ENCODE data around the gene LYPD4. TPM values are rescaled to one million over a fixed set of nuclear protein-coding genes. Genes with fewer than 3 reads are reported as not detected.

The LYPD4 gene
- total RNA-seq, 1 donor from 2014 or later: not detected

DNA sequence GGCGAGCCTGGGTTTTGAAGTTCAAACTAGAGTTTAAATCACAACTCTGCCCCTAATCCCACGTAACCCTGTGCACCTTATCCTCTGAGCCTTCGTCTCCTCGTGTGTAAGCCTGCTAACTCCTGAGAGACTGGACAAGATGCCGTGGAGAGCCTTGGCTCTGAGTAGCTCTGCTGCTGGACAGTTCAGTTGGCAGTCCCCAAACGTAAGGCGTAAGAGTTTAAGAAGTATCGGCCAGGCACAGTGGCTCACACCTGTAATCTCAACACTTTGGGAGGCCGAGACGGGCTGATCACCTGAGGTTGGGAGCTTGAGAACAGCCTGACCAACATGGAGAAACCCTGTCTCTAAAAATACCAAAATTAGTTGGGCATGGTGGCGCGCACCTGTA, 27.9 kb upstream of the LYPD4 start:
- peaks cover 13% of the 10 kb centered on the region for H3K79me2 ChIP-seq (ENCODE audit: low read depth)
- H3K36me3 ChIP-seq: no peaks in the 10 kb centered on the region
- no peak overlapping the region for H3K4me2 ChIP-seq
- Mint-ChIP-seq H3K36me3 (peaks cover 9% of the 10 kb centered on the region), H3K4me1 (no peaks in the 10 kb centered on the region), H3K4me3 (no peak overlapping the region), H3K27ac (no peak overlapping the region), H3K27me3 (ENCODE audit: insufficient read depth, low read depth) (peaks cover 3% of the 10 kb centered on the region), H3K9me3 (no peaks in the 10 kb centered on the region)
- H3K4me3 ChIP-seq: no peak overlapping the region
- H2AFZ ChIP-seq (replicated peaks): no peak overlapping the region
- no peaks in the 10 kb centered on the region for H3K4me1 ChIP-seq
- peaks cover 60% of the 10 kb centered on the region for H4K20me1 ChIP-seq (ENCODE audit: low read depth)
- no peak overlapping the region for H3K9ac ChIP-seq
- no peak for TF ChIP-seq EZH2phosphoT487 (IDR thresholded peaks at IDR 0.05)
- TF ChIP-seq EZH2 (IDR thresholded peaks at IDR 0.05): no peak
- TF ChIP-seq, protein P1, sequence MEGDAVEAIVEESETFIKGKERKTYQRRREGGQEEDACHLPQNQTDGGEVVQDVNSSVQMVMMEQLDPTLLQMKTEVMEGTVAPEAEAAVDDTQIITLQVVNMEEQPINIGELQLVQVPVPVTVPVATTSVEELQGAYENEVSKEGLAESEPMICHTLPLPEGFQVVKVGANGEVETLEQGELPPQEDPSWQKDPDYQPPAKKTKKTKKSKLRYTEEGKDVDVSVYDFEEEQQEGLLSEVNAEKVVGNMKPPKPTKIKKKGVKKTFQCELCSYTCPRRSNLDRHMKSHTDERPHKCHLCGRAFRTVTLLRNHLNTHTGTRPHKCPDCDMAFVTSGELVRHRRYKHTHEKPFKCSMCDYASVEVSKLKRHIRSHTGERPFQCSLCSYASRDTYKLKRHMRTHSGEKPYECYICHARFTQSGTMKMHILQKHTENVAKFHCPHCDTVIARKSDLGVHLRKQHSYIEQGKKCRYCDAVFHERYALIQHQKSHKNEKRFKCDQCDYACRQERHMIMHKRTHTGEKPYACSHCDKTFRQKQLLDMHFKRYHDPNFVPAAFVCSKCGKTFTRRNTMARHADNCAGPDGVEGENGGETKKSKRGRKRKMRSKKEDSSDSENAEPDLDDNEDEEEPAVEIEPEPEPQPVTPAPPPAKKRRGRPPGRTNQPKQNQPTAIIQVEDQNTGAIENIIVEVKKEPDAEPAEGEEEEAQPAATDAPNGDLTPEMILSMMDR (IDR thresholded peaks at IDR 0.05): no peak
- peaks cover 4% of the 10 kb centered on the region for H3K27me3 ChIP-seq
- no peaks in the 10 kb centered on the region for H3K9me3 ChIP-seq (ENCODE audit: low read depth)
- no peak for DNase-seq (ENCODE audit: low spot score)
- H3K27ac ChIP-seq: no peak overlapping the region
- peaks cover 57% of the 10 kb centered on the region for H3F3A ChIP-seq (ENCODE audit: low read depth)

DNA sequence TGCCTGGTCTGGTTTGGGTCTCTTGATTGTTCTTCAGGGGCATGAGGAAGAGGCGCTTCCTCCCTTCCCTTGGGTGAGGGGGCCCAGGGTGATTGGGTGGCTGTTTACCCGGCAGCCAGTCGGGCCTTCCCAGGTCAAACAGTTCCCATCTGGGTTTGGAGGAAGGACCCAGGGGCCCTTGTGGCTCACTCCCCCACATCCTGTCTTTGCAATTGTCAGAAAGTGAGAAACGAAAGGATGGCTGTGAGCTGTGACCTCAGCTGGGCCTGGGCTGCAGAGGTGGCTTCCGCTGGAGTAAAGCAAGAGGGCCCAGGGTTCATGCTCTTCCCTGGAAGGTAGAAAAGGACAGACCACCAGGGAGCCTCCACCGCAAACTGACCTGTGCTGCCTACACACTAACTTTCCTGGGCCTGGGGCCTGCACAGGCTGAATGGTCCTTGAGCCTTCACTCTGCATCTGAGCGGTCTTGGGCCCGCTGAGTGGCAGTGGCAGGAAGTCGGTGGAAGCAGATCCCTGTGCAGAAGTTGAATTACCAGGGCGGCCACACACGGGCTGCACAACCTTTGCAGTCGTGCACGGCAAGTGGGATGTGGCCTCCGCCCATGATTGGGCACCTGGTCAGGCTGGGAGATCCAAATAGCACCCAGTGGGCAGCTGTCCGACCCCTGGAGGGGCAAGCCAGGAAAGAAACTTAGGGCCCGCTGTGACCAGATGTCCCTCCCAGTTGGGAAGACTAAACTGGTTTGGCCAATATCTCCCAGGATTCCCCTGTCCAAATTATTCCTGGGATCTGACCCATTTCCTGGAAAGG, 27.3 kb upstream of the LYPD4 start:
- no peaks in the 10 kb centered on the region for H3K36me3 ChIP-seq
- no peak overlapping the region for H3K4me3 ChIP-seq
- Mint-ChIP-seq H3K36me3 (peaks cover 9% of the 10 kb centered on the region), H3K4me1 (no peaks in the 10 kb centered on the region), H3K4me3 (no peak overlapping the region), H3K27me3 (ENCODE audit: insufficient read depth, low read depth) (peaks cover 3% of the 10 kb centered on the region), H3K27ac (no peak overlapping the region), H3K9me3 (no peaks in the 10 kb centered on the region)
- no peak for TF ChIP-seq EZH2phosphoT487 (IDR thresholded peaks at IDR 0.05)
- TF ChIP-seq, protein P1 (IDR thresholded peaks at IDR 0.05): no peak
- no peak for TF ChIP-seq EZH2 (IDR thresholded peaks at IDR 0.05)
- peaks cover 4% of the 10 kb centered on the region for H3K27me3 ChIP-seq
- no peak overlapping the region for H2AFZ ChIP-seq (replicated peaks)
- peaks cover 63% of the 10 kb centered on the region for H3F3A ChIP-seq (ENCODE audit: low read depth)
- peaks cover 66% of the 10 kb centered on the region for H4K20me1 ChIP-seq (ENCODE audit: low read depth)
- no peak overlapping the region for H3K27ac ChIP-seq
- no peak overlapping the region for H3K9ac ChIP-seq
- no peaks in the 10 kb centered on the region for H3K4me1 ChIP-seq
- no peak overlapping the region for H3K4me2 ChIP-seq
- DNase-seq (ENCODE audit: low spot score): no peak
- H3K9me3 ChIP-seq (ENCODE audit: low read depth): no peaks in the 10 kb centered on the region
- peaks cover 19% of the 10 kb centered on the region for H3K79me2 ChIP-seq (ENCODE audit: low read depth)

DNA sequence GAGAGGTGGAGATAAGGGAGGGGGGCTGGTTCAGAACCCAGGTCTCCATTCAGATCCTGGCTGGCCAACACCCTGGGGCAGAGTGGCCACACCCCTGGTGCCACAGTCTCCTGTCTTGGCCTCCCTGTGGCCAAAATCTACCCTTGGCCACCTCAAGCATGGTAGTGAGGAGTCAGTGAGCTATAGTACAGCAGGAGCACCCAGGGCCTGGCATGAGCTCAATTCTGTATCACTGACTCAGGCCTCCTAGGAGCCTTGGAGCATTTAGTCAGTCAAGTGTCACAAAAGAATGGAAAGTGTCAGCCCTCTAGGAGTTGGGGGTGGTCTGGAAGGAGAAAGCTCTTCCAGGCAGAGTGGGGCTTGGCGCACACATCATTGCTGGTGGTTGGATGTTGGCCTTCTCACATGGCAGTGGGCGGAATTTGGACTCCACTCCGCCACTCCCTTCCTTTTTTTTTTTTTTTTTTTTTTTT, 26.0 kb upstream of the LYPD4 start:
- H3K4me1 ChIP-seq: no peaks in the 10 kb centered on the region
- H3K9me3 ChIP-seq (ENCODE audit: low read depth): no peaks in the 10 kb centered on the region
- Mint-ChIP-seq H3K9me3 (no peaks in the 10 kb centered on the region), H3K27ac (no peak overlapping the region), H3K27me3 (ENCODE audit: insufficient read depth, low read depth) (peaks cover 2% of the 10 kb centered on the region), H3K4me3 (no peak overlapping the region), H3K4me1 (no peaks in the 10 kb centered on the region), H3K36me3 (peaks cover 10% of the 10 kb centered on the region)
- H3K4me2 ChIP-seq: no peak overlapping the region
- no peak overlapping the region for H3K9ac ChIP-seq
- TF ChIP-seq EZH2 (IDR thresholded peaks at IDR 0.05) (no peak), EZH2phosphoT487 (IDR thresholded peaks at IDR 0.05) (no peak)
- TF ChIP-seq, protein P1 (IDR thresholded peaks at IDR 0.05): no peak
- peaks cover 78% of the 10 kb centered on the region for H4K20me1 ChIP-seq (ENCODE audit: low read depth)
- no peak overlapping the region for H2AFZ ChIP-seq (replicated peaks)
- peaks cover 33% of the 10 kb centered on the region for H3K79me2 ChIP-seq (ENCODE audit: low read depth)
- no peak overlapping the region for H3K4me3 ChIP-seq
- peaks cover 73% of the 10 kb centered on the region for H3F3A ChIP-seq (ENCODE audit: low read depth)
- H3K27ac ChIP-seq: no peak overlapping the region
- H3K27me3 ChIP-seq: no peaks in the 10 kb centered on the region
- no peaks in the 10 kb centered on the region for H3K36me3 ChIP-seq
- no peak for DNase-seq (ENCODE audit: low spot score)
